OCI-LY3 (cell line): ENCODE data around the gene PPY.

Source experiments
- H2AFZ ChIP-seq: fragments of 200-600, 300-600 bp; shearing (Covaris generic); 2 replicates; pipeline ENCODE4 v1.6.0; 2014; ENCODE audit warnings: antibody characterized with exemption, low read depth, low read length
- H3K27ac ChIP-seq: fragments of 200-600, 300-600 bp; sonication (generic); 2 replicates; pipeline ENCODE4 v1.5.1; 2014; ENCODE audit warnings: mild to moderate bottlenecking, low read length, moderate library complexity, mixed read lengths
- H3K27me3 ChIP-seq: fragments of 200-600, 300-600 bp; sonication (generic); 2 replicates; pipeline ENCODE4 v1.6.1; 2014; ENCODE audit warnings: low read depth, low read length, mixed read lengths
- H3K36me3 ChIP-seq: fragments of 200-600, 300-600 bp; sonication (generic); replicated peaks from 2 replicates; pipeline ENCODE3; 2014; ENCODE audit warnings: low read depth, low read length, mixed read lengths
- H3K4me1 ChIP-seq: fragments of 300-600, 200-600 bp; sonication (generic); 2 replicates; pipeline ENCODE4 v1.6.1; 2014; ENCODE audit warnings: low read length, mixed read lengths
- H3K4me2 ChIP-seq: fragments of 200-600, 300-600 bp; sonication (generic); 2 replicates; pipeline ENCODE4 v1.6.1; 2014; ENCODE audit warnings: low read length, mixed read lengths
- H3K4me3 ChIP-seq: fragments of 300-600, 200-600 bp; sonication (generic); 2 replicates; pipeline ENCODE4 v1.5.1; 2014; ENCODE audit warnings: antibody characterized with exemption, mild to moderate bottlenecking, low read length, moderate library complexity
- H3K79me2 ChIP-seq: fragments of 300-600, 200-600 bp; shearing (Covaris generic); 2 replicates; pipeline ENCODE4 v1.6.1; 2014; ENCODE audit warnings: mild to moderate bottlenecking, low read length, mixed read lengths
- H3K9ac ChIP-seq: fragments of 300-600, 200-600 bp; shearing (Covaris generic); 2 replicates; pipeline ENCODE4 v1.6.0; 2014; ENCODE audit warnings: mild to moderate bottlenecking, low read length, moderate library complexity
- H3K9me3 ChIP-seq: fragments of 200-600, 300-600 bp; shearing (Covaris generic); 2 replicates; pipeline ENCODE4 v1.6.1; 2014; ENCODE audit warnings: low read length, mixed read lengths; ENCODE audit not compliant: insufficient read depth
- H4K20me1 ChIP-seq: fragments of 200-600, 300-600 bp; sonication (generic); 2 replicates; pipeline ENCODE4 v1.6.1; 2016; ENCODE audit warnings: low read length, mixed read lengths; ENCODE audit not compliant: insufficient read depth
- EZH2phosphoT487 ChIP-seq: fragments of 200-600 bp; shearing (Covaris generic); IDR thresholded peaks from 2 replicates; pipeline ENCODE4 v1.6.1; 2018; ENCODE audit warnings: antibody characterized with exemption, mixed run types, low read depth
- TF ChIP-seq, protein P1 (sequence below): fragments of 200-600, 300-600 bp; sonication (generic); IDR thresholded peaks from 2 replicates; pipeline ENCODE4 v1.5.1; 2014; ENCODE audit warnings: antibody characterized with exemption, low read length, low read depth

The PPY gene, protein sequence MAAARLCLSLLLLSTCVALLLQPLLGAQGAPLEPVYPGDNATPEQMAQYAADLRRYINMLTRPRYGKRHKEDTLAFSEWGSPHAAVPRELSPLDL

DNA sequence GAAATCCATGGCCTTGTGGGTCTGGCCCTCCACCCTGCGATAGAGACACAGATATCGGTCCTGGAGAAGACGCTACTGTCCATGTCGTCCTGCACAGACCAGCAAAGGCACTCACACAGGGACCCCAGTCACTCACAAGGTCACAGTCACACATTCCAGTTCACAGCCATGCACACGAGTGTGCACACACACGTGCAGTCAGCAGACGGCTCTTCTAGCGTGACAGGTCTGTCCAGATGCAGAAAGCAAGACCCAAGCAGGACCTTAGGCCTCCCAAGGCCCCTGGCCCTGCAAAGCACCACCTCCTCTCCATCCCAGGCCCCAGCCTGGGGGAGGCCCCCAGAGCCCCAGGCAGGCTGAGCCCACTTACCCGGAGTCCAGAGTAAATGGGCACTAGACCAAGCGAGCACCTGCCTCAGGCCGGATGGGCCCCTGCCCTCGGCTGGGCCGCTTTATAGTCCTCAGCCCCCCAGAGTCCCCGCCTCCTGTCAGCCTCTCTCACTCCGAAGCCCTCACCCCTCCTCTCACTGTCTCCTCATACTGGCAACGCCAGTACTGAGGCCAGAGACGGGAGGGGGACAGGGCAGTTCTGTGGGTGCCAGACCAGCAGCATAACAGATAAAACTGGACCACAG lies at the start of gene PPY:
PPY (minus strand) TSS at position 426 of the 635 bp plus-strand sequence. CDS start 822 bp downstream, outside the sequence.
- Histone ChIP-seq H3K9me3 (no peaks in the 10 kb centered on the region), H3K79me2 (no peaks in the 10 kb centered on the region), H3K36me3 (no peaks in the 10 kb centered on the region), H3K27ac (no peak within 1 kb of the TSS), H3K27me3 (no peaks in the 10 kb centered on the region), H3K4me1 (peaks cover 10% of the 10 kb centered on the region), H2AFZ (no peak within 1 kb of the TSS), H4K20me1 (no peaks in the 10 kb centered on the region), H3K4me2 (no peak within 1 kb of the TSS), H3K4me3 (no peak within 1 kb of the TSS), H3K9ac (no peak within 1 kb of the TSS)
- TF ChIP-seq, protein P1, sequence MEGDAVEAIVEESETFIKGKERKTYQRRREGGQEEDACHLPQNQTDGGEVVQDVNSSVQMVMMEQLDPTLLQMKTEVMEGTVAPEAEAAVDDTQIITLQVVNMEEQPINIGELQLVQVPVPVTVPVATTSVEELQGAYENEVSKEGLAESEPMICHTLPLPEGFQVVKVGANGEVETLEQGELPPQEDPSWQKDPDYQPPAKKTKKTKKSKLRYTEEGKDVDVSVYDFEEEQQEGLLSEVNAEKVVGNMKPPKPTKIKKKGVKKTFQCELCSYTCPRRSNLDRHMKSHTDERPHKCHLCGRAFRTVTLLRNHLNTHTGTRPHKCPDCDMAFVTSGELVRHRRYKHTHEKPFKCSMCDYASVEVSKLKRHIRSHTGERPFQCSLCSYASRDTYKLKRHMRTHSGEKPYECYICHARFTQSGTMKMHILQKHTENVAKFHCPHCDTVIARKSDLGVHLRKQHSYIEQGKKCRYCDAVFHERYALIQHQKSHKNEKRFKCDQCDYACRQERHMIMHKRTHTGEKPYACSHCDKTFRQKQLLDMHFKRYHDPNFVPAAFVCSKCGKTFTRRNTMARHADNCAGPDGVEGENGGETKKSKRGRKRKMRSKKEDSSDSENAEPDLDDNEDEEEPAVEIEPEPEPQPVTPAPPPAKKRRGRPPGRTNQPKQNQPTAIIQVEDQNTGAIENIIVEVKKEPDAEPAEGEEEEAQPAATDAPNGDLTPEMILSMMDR = no peak
- no peak for TF ChIP-seq EZH2phosphoT487

DNA sequence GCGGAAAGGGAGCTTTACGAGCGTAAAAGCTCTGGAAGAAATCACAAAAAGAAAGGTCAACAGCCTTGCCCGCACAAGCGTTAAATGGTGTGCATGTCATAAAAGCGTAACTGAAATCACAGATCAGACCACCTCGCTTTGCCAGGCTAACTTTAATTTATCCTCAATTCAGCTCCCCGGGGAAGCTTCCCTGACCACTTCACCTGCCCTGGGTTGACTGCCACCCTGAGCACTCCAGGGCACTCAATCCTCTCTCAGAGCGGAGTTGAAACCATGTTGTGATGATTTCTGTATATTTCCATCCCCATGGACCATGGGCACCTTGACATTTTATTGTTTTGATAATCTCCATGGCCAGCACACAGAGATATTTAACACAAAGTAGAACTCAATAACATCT lies 46.0 kb upstream of the PPY start:
- no peak overlapping the region for H3K27ac ChIP-seq
- TF ChIP-seq, protein P1 = no peak
- no peak for TF ChIP-seq EZH2phosphoT487
- H3K4me1 ChIP-seq = no peaks in the 10 kb centered on the region
- H3K4me3 ChIP-seq = no peak overlapping the region
- no peak overlapping the region for H3K4me2 ChIP-seq
- no peaks in the 10 kb centered on the region for H4K20me1 ChIP-seq
- H3K79me2 ChIP-seq = no peaks in the 10 kb centered on the region
- H3K36me3 ChIP-seq = no peaks in the 10 kb centered on the region
- no peak overlapping the region for H3K9ac ChIP-seq
- H3K9me3 ChIP-seq = no peaks in the 10 kb centered on the region
- H3K27me3 ChIP-seq = 0 out of 2 replicates have a peak, but pooled peaks cover 3% of the 10 kb centered on the region
- H2AFZ ChIP-seq = no peak overlapping the region

DNA sequence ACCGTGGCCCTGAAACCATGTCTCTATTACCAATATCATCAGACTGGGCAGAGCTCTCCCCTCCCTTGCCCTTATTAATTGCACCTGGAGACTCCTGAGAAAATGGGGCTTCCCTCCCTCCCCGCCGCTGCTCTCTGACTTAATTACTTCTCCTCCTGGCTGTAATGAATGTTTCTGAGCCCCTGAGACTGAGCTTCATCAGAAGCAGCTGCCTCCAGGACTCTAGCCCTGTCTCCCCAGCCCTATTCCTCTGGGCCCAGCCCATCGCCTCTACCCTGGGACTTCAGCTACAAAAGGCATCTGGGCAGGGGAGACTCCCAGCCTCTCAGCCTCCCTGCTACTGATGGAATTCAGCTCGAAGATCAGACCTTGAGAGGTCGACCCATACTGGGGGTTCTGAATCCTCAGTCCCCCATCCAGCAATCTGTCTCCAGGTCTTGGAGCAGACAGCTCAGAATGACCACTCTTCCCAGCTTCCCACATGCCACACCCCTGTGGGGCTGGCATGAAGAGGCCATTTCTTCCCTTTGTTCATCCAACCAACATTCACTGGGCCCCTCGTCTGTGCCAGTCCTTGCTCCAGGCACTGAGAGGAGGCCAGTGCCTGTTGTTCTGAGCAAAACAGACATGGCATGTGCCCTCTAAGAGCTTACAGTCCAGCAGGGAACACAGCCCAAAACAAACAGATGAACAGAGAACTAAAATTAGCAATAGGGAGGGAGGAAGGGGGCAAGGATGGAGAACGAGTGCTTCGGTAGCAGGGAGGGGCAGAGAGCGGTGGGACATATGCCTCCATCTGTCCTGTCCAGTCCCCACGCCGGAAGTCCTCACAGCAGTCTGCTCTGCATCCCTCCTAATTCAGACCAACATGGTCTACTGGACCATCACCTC lies 45.1 kb upstream of the PPY start:
- H3K79me2 ChIP-seq = no peaks in the 10 kb centered on the region
- H2AFZ ChIP-seq = no peak overlapping the region
- 0 out of 2 replicates have a peak, but pooled peaks cover 3% of the 10 kb centered on the region for H3K27me3 ChIP-seq
- no peaks in the 10 kb centered on the region for H3K36me3 ChIP-seq
- H3K9me3 ChIP-seq = no peaks in the 10 kb centered on the region
- no peaks in the 10 kb centered on the region for H4K20me1 ChIP-seq
- no peak overlapping the region for H3K9ac ChIP-seq
- H3K4me2 ChIP-seq = no peak overlapping the region
- no peak overlapping the region for H3K4me3 ChIP-seq
- TF ChIP-seq EZH2phosphoT487 = no peak
- TF ChIP-seq, protein P1 = no peak
- no peak overlapping the region for H3K27ac ChIP-seq
- H3K4me1 ChIP-seq = no peaks in the 10 kb centered on the region
